ENCODE measurements around the gene TGFBI.

Gene TGFBI

GRCh38 chr5:136004436-136004835 lies 24.4 kb upstream of the TGFBI start:
- DNase-seq, result no peak

GRCh38 chr5:136005476-136005875 lies 23.3 kb upstream of the TGFBI start:
- DNase-seq, result no peak

GRCh38 chr5:136006164-136006563 lies 22.6 kb upstream of the TGFBI start:
- DNase-seq, result no peak

GRCh38 chr5:136006761-136007251 lies 22.0 kb upstream of the TGFBI start:
- DNase-seq, result no peak

GRCh38 chr5:136007271-136007670 lies 21.5 kb upstream of the TGFBI start:
- no peak for DNase-seq

GRCh38 chr5:136011414-136012001 lies 17.3 kb upstream of the TGFBI start:
- no peak for DNase-seq

- no peak for DNase-seq
Measured at GRCh38 chr5:136012041-136012804, 16.6 kb upstream of the TGFBI start.

- DNase-seq, result no peak
Measured at GRCh38 chr5:136013559-136013958, 15.2 kb upstream of the TGFBI start.

- DNase-seq, result no peak
Measured at GRCh38 chr5:136014049-136015002, 14.5 kb upstream of the TGFBI start.

GRCh38 chr5:136015003-136015375 lies 13.8 kb upstream of the TGFBI start:
- DNase-seq, result no peak

GRCh38 chr5:136015966-136016650 lies 12.7 kb upstream of the TGFBI start:
- DNase-seq, result no peak

- DNase-seq, result no peak
Measured at GRCh38 chr5:136016945-136017530, 11.8 kb upstream of the TGFBI start.

GRCh38 chr5:136018814-136019783 lies 9.7 kb upstream of the TGFBI start:
- DNase-seq, result peak; percentile 93

- no peak for DNase-seq
Measured at GRCh38 chr5:136020001-136020382, 8.8 kb upstream of the TGFBI start.

GRCh38 chr5:136020383-136021015 lies 8.3 kb upstream of the TGFBI start:
- DNase-seq, result peak; percentile 54

GRCh38 chr5:136021016-136021405 lies 7.8 kb upstream of the TGFBI start:
- DNase-seq, result no peak

- DNase-seq, result no peak
Measured at GRCh38 chr5:136022965-136023364, 5.8 kb upstream of the TGFBI start.

- DNase-seq, result no peak
Measured at GRCh38 chr5:136023958-136024541, 4.7 kb upstream of the TGFBI start.

- DNase-seq, result no peak
Measured at GRCh38 chr5:136025900-136026299, 2.9 kb upstream of the TGFBI start.

- no peak for DNase-seq
Measured at GRCh38 chr5:136026636-136027035, 2.2 kb upstream of the TGFBI start.
